H1 (cell line): ENCODE data around the gene DDX53. TPM values are rescaled to one million over a fixed set of nuclear protein-coding genes. Genes with fewer than 3 reads are reported as not detected.

Source experiments
- TAF7 ChIP-seq: optimal IDR thresholded peaks from 2 replicates; pipeline ENCODE3; 2011; ENCODE audit warnings: low read depth, mild to moderate bottlenecking, inconsistent platforms, low read length, moderate library complexity, borderline replicate concordance
- polyA plus RNA-seq, 7 experiments: library from polyadenylated mRNA; depleted of rRNA in 3 of 7; stranded (reverse) in 5 of 7; unstranded in 2 of 7; fragments of >200 nt in 5 of 7; fragments of 200-250 nt in 2 of 7; gene quantifications; 1 replicate in 5 of 7; 2 replicates in 1 of 7; 4 replicates in 1 of 7; pipeline versions ENCODE4 v1.2.1 to v1.2.3, GENCODE V29; 2011 to 2013; ENCODE audit warnings: missing spikeins in 2 of 7, mixed read lengths in 2 of 7
- total RNA-seq: library from RNA; stranded (reverse); fragmentation: NEBNext Ultra II Directional; extraction: Animal tissue kit (Norgen Biotek cat#: 25700); gene quantifications from 2 replicates; pipeline ENCODE4 v1.2.1, GENCODE V29; 2021

DDX53 gene
- total and polyA plus RNA-seq, 2 of the 8 experiments (the other 6 are each of a cell fraction or from before 2014, with no cell fraction given): not detected

- TF ChIP-seq TAF7: no peak
Observed at GRCh38 chrX:23048806-23049573, 49.2 kb downstream of the DDX53 start (continued).
